HCT116 (cell line): ENCODE results near the gene PGGHG. TPM values are rescaled to one million over a fixed set of nuclear protein-coding genes. Genes with fewer than 3 reads are reported as not detected.

Experiments
- ATAC-seq: fragments of 200-7000 bp; cut with Tn5 transposase; 2 replicates; pipeline ENCODE4 v1.9.1; 2020; ENCODE audit warnings: mild to moderate bottlenecking, moderate library complexity
- BruUV-seq: library from RNA; stranded (reverse); fragments of 400-500 nt; replicated peaks from 2 replicates; lab custom pipeline; 2021; lab: Mats Ljungman, UMichigan
- CTCF ChIA-PET: fragments of 300-600 bp; sonication (Branson Sonifier 250); formaldehyde crosslinking; loops from one replicate; lab custom pipeline; 2021; ENCODE audit warnings: antibody characterized with exemption; lab: Charles Lee
- POLR2A ChIA-PET: fragments of 300-600, 350-600 bp; sonication (Branson Sonifier 250); formaldehyde crosslinking; loops from one replicate; lab custom pipeline; 2021; ENCODE audit warnings: antibody characterized with exemption; lab: Charles Lee
- RAD21 ChIA-PET, 2 experiments: fragments of 300-600 bp; sonication (Branson Sonifier 250); formaldehyde crosslinking; loops; one replicate each; lab custom pipeline; 2023; ENCODE audit warnings: low total read pairs in 2 of 2; ENCODE audit not compliant: uncharacterized antibody in 2 of 2, unreplicated experiment in 2 of 2, low non-redundant PET in 1 of 2; lab: Charles Lee
- DNase-seq: peaks from one replicate; pipeline ENCODE4 v3.0.0-alpha.2; 2010; ENCODE audit warnings: low read depth, low spot score
- H2AFZ ChIP-seq: fragments of 200-600 bp; shearing (Covaris generic), sonication (generic); 2 replicates; pipeline ENCODE4 v1.6.1; 2017; ENCODE audit warnings: low read depth, mixed run types, mixed read lengths, antibody characterized with exemption, low read length; ENCODE audit not compliant: poor library complexity, severe bottlenecking
- H3K27ac ChIP-seq: 2 replicates; pipeline ENCODE4 v1.5.1; 2012; ENCODE audit warnings: low read depth, low read length
- H3K27me3 ChIP-seq: fragments of 200-600 bp; sonication (generic); 2 replicates; pipeline ENCODE4 v1.6.1; 2016; ENCODE audit warnings: mixed run types, low read length, mixed read lengths; ENCODE audit not compliant: insufficient read depth
- H3K36me3 ChIP-seq, 2 experiments: fragments of 200-500 bp in 1 of 2; fragments of 200-600 bp in 1 of 2; sonication (Bioruptor generic) in 1 of 2; sonication (generic) in 1 of 2; 2 replicates each; pipeline versions ENCODE4 v1.5.1 to v1.6.1; 2014 to 2016; ENCODE audit warnings: low read length in 2 of 2, inconsistent platforms in 1 of 2, mixed read lengths in 1 of 2, mixed run types in 1 of 2; ENCODE audit not compliant: insufficient read depth in 2 of 2, control insufficient read depth in 1 of 2
- H3K4me1 ChIP-seq, 2 experiments: fragments of 200-600 bp in 1 of 2; sonication (generic) in 1 of 2; 2 replicates each; pipeline versions ENCODE4 v1.5.1 to v1.6.1; 2012 to 2017; ENCODE audit warnings: low read length in 2 of 2, inconsistent platforms in 1 of 2, mild to moderate bottlenecking in 1 of 2, mixed read lengths in 1 of 2, mixed run types in 1 of 2, moderate library complexity in 1 of 2; ENCODE audit not compliant: insufficient read depth in 2 of 2, control insufficient read depth in 1 of 2
- H3K4me2 ChIP-seq: fragments of 200-600 bp; sonication (generic); 2 replicates; pipeline ENCODE4 v1.6.1; 2017; ENCODE audit warnings: mixed run types, low read length, mixed read lengths
- H3K4me3 ChIP-seq, 2 experiments: fragments of 200-600 bp in 1 of 2; sonication (generic) in 1 of 2; replicated peaks in 1 of 2; 2 replicates each; pipeline ENCODE4 v1.5.1; 2011 to 2016; ENCODE audit warnings: low read length in 2 of 2, control low read depth in 1 of 2, low read depth in 1 of 2, mild to moderate bottlenecking in 1 of 2, mixed read lengths in 1 of 2, mixed run types in 1 of 2
- H3K79me2 ChIP-seq: fragments of 200-600 bp; sonication (generic); 2 replicates; pipeline ENCODE4 v1.6.1; 2017; ENCODE audit warnings: mild to moderate bottlenecking, mixed run types, low read length, moderate library complexity, mixed read lengths; ENCODE audit not compliant: insufficient read depth
- H3K9ac ChIP-seq: fragments of 200-600 bp; sonication (generic); 2 replicates; pipeline ENCODE4 v1.6.1; 2016; ENCODE audit warnings: low read length, mixed read lengths
- H3K9me2 ChIP-seq: fragments of 200-600 bp; sonication (generic), shearing (Covaris generic); 2 replicates; pipeline ENCODE4 v1.6.1; 2017; ENCODE audit warnings: mixed run types, mild to moderate bottlenecking, moderate library complexity; ENCODE audit not compliant: insufficient read depth
- H3K9me3 ChIP-seq, 2 experiments: fragments of 200-500 bp in 1 of 2; fragments of 200-600 bp in 1 of 2; sonication (Bioruptor generic) in 1 of 2; sonication (generic) in 1 of 2; 2 replicates each; pipeline ENCODE4 v1.6.1; 2014 to 2017; ENCODE audit warnings: low read length in 2 of 2, mixed read lengths in 2 of 2, inconsistent platforms in 1 of 2, low read depth in 1 of 2, mild to moderate bottlenecking in 1 of 2, mixed run types in 1 of 2, moderate library complexity in 1 of 2; ENCODE audit not compliant: control insufficient read depth in 1 of 2, insufficient read depth in 1 of 2
- H4K20me1 ChIP-seq: fragments of 200-600 bp; sonication (generic), shearing (Covaris generic); 2 replicates; pipeline ENCODE4 v1.6.1; 2017; ENCODE audit warnings: mixed run types, mild to moderate bottlenecking, moderate library complexity; ENCODE audit not compliant: insufficient read depth
- ATF3 ChIP-seq: IDR thresholded peaks from 2 replicates; pipeline ENCODE4 v1.6.1; 2012
- CBX3 ChIP-seq: IDR thresholded peaks from 2 replicates; pipeline ENCODE4 v1.6.1; 2012; ENCODE audit warnings: low read depth
- CEBPB ChIP-seq: IDR thresholded peaks from 2 replicates; pipeline ENCODE4 v1.6.1; 2012; ENCODE audit warnings: low read depth
- ELF1 ChIP-seq: IDR thresholded peaks from 2 replicates; pipeline ENCODE4 v1.6.1; 2012; ENCODE audit warnings: low read depth, borderline replicate concordance
- EZH2 ChIP-seq: fragments of 200-600 bp; sonication (generic); IDR thresholded peaks from 2 replicates; pipeline ENCODE4 v1.6.1; 2017; ENCODE audit warnings: antibody characterized with exemption, mixed run types
- EZH2phosphoT487 ChIP-seq: fragments of 200-600 bp; IDR thresholded peaks from 2 replicates; pipeline ENCODE4 v1.6.1; 2018; ENCODE audit warnings: antibody characterized with exemption, borderline replicate concordance
- FOSL1 ChIP-seq: IDR thresholded peaks from 2 replicates; pipeline ENCODE4 v1.6.1; 2012; ENCODE audit warnings: low read depth
- JUND ChIP-seq: IDR thresholded peaks from 2 replicates; pipeline ENCODE4 v1.6.1; 2012
- MAX ChIP-seq: IDR thresholded peaks from 2 replicates; pipeline ENCODE4 v1.6.1; 2012
- POLR2A ChIP-seq: IDR thresholded peaks from 2 replicates; pipeline ENCODE4 v1.7.0; 2011; ENCODE audit warnings: borderline replicate concordance; ENCODE audit not compliant: insufficient read depth, insufficient read length; ENCODE audit errors: extremely low read depth
- POLR2AphosphoS5 ChIP-seq: IDR thresholded peaks from 2 replicates; pipeline ENCODE4 v1.6.1; 2011; ENCODE audit warnings: mild to moderate bottlenecking, low read depth, low read length, moderate library complexity
- RAD21 ChIP-seq: IDR thresholded peaks from 2 replicates; pipeline ENCODE4 v1.6.1; 2012; ENCODE audit warnings: low read depth, mild to moderate bottlenecking
- REST ChIP-seq: IDR thresholded peaks from 2 replicates; pipeline ENCODE4 v1.6.1; 2012; ENCODE audit warnings: low read depth
- SIN3A ChIP-seq: IDR thresholded peaks from 2 replicates; pipeline ENCODE4 v1.6.1; 2012; ENCODE audit warnings: low read depth
- SP1 ChIP-seq: IDR thresholded peaks from 2 replicates; pipeline ENCODE4 v1.6.1; 2012; ENCODE audit warnings: low read depth
- TCF7L2 ChIP-seq: IDR thresholded peaks from 2 replicates; pipeline ENCODE4 v1.7.0; 2011; ENCODE audit warnings: borderline replicate concordance, inconsistent platforms; ENCODE audit not compliant: insufficient read depth, insufficient read length; ENCODE audit errors: extremely low read depth
- ZBTB33 ChIP-seq: IDR thresholded peaks from 2 replicates; pipeline ENCODE4 v1.6.1; 2011; ENCODE audit warnings: mild to moderate bottlenecking, low read length, moderate library complexity; ENCODE audit not compliant: insufficient replicate concordance; ENCODE audit errors: extremely low read depth
- ZFX ChIP-seq: fragments of 450-650 bp; IDR thresholded peaks from 2 replicates; pipeline ENCODE4 v1.6.1; 2017
- intact Hi-C: fragments of 100-400 bp; cut with micrococcal nuclease; formaldehyde crosslinking; loops from 2 replicates; pipeline ENCODE4 v1.10.0; 2022
- total RNA-seq: library from RNA; stranded (reverse); gene quantifications from one replicate; pipeline ENCODE4 v1.2.1, GENCODE V29; 2021; ENCODE audit not compliant: unreplicated experiment

The PGGHG gene
- total RNA-seq, 1 experiment from 2014 or later = 57.5 TPM

- Histone ChIP-seq H3K4me1 (peaks cover 21 to 23% of the 10 kb centered on the region in 2 experiments), H3K27me3 (no peaks in the 10 kb centered on the region), H3K27ac (peak within 1 kb of the TSS; percentile 5; the same call in 1 of the 2 replicates), H2AFZ (no peak within 1 kb of the TSS), H3K79me2 (no peaks in the 10 kb centered on the region), H4K20me1 (no peaks in the 10 kb centered on the region), H3K9me3 (no peaks in the 10 kb centered on the region), H3K9ac (no peak within 1 kb of the TSS), H3K9me2 (no peaks in the 10 kb centered on the region), H3K36me3 (no peaks in the 10 kb centered on the region), H3K4me3 (no peak within 1 kb of the TSS), H3K4me2 (peak within 1 kb of the TSS; percentile 37)
- BruUV-seq = no TSS peak
- ChIA-PET POLR2A (interaction anchor here (0.6 kb wide), 1 partner anchor 30 kb away, joined by 3 read pairs; no protein-coding TSS in a partner anchor), RAD21 (no interaction called here), CTCF (interaction anchor here (1.6 kb wide), 1 partner anchor 42 kb away, joined by 6 read pairs; no protein-coding TSS in a partner anchor)
- TF ChIP-seq ZFX (no peak), REST (no peak), JUND (no peak), CBX3 (no peak), MAX (no peak), SP1 (no peak), SIN3A (no peak), ZBTB33 (no peak), ATF3 (no peak), EZH2 (no peak), CEBPB (no peak), POLR2A (no peak), ELF1 (no peak), TCF7L2 (no peak), RAD21 (no peak), EZH2phosphoT487 (no peak), FOSL1 (no peak), POLR2AphosphoS5 (no peak)
- DNase-seq (no peak), ATAC-seq (no peak)
- intact Hi-C loops = no loop called here
Observed at GRCh38 chr11:313787-314553, 25.0 kb downstream of the PGGHG start, which contains the start of gene IFITM1. Gene IFITM1 (plus strand): TSS chr11:314040. CDS start chr11:314171, 131 bp downstream.
